GM21526 (cell line): ENCODE results near the gene ICAM5.
A peak's percentile ranks its signal among the peaks of the same experiment; 100 is the strongest.

Source experiments
- ATAC-seq: cut with Tn5 transposase; IDR thresholded peaks from one replicate; pipeline ENCODE4 v1.9.1; 2021; ENCODE audit warnings: moderate library complexity; ENCODE audit not compliant: unreplicated experiment, low FRiP score

The ICAM5 gene

GRCh38 chr19:10290357-10290875 lies 664 bp downstream of the ICAM5 start:
- no peak for ATAC-seq

GRCh38 chr19:10290876-10291553 lies 1.3 kb downstream of the ICAM5 start:
- ATAC-seq: no peak

- no peak for ATAC-seq
Measured at GRCh38 chr19:10291554-10292205, 1.9 kb downstream of the ICAM5 start.

GRCh38 chr19:10292206-10292788 lies 2.5 kb downstream of the ICAM5 start:
- peak; percentile 38 for ATAC-seq

- no peak for ATAC-seq
Measured at GRCh38 chr19:10292789-10293636, 3.3 kb downstream of the ICAM5 start.

GRCh38 chr19:10293637-10294367 lies 4.0 kb downstream of the ICAM5 start:
- ATAC-seq: no peak

- no peak for ATAC-seq
Measured at GRCh38 chr19:10294368-10294697, 4.6 kb downstream of the ICAM5 start.

- no peak for ATAC-seq
Measured at GRCh38 chr19:10295305-10295846, 5.6 kb downstream of the ICAM5 start.

- ATAC-seq: no peak
Measured at GRCh38 chr19:10295847-10296591, 6.3 kb downstream of the ICAM5 start.

GRCh38 chr19:10299545-10300458 lies 10.1 kb downstream of the ICAM5 start:
- ATAC-seq: no peak

- ATAC-seq: no peak
Measured at GRCh38 chr19:10305139-10305806, 15.5 kb downstream of the ICAM5 start.

- ATAC-seq: no peak
Measured at GRCh38 chr19:10306327-10306726, 16.6 kb downstream of the ICAM5 start.

- no peak for ATAC-seq
Measured at GRCh38 chr19:10309423-10309822, 19.7 kb downstream of the ICAM5 start, which contains the start of gene ZGLP1. ZGLP1 (minus strand) TSS chr19:10309815.

GRCh38 chr19:10315335-10316214 lies 25.8 kb downstream of the ICAM5 start, which contains the start of gene FDX2:
FDX2 (minus strand) TSS chr19:10316015; CDS start chr19:10315996, 19 bp downstream.
- no peak for ATAC-seq

- no peak for ATAC-seq
Measured at GRCh38 chr19:10316229-10317044, 26.7 kb downstream of the ICAM5 start.
